GM12878 (cell line): ENCODE results near the gene FXYD4. TPM values are rescaled to one million over a fixed set of nuclear protein-coding genes. Genes with fewer than 3 reads are reported as not detected.

ENCODE experiments used
- ATF3 ChIP-seq: IDR thresholded peaks from 2 replicates; pipeline ENCODE4 v1.6.1; 2011; ENCODE audit warnings: low read depth, mild to moderate bottlenecking, low read length, moderate library complexity, borderline replicate concordance; ENCODE audit errors: extremely low read depth
- BCL3 ChIP-seq: IDR thresholded peaks from 2 replicates; pipeline ENCODE4 v1.6.1; 2011; ENCODE audit warnings: borderline replicate concordance, low read depth, mild to moderate bottlenecking, moderate library complexity, low read length; ENCODE audit not compliant: insufficient read depth, poor library complexity, severe bottlenecking
- CBX3 ChIP-seq: fragments of 200-600 bp; sonication (generic); IDR thresholded peaks from 2 replicates; pipeline ENCODE4 v1.6.1; 2016; ENCODE audit warnings: low read depth, borderline replicate concordance
- EP300 ChIP-seq, 2 experiments: fragments of 150-350 bp in 1 of 2; IDR thresholded peaks; 2 replicates each; pipeline ENCODE4 v1.6.1; 2011 to 2012; ENCODE audit warnings: low read depth in 2 of 2, low read length in 2 of 2, borderline replicate concordance in 1 of 2, improper control_type of control experiment in 1 of 2, inconsistent platforms in 1 of 2; ENCODE audit not compliant: control insufficient read depth in 1 of 2
- FOXM1 ChIP-seq: IDR thresholded peaks from 2 replicates; pipeline ENCODE4 v1.6.1; 2012; ENCODE audit warnings: low read depth, mild to moderate bottlenecking, inconsistent platforms, low read length, moderate library complexity
- MEF2B ChIP-seq: fragments of 450-650 bp; IDR thresholded peaks from 2 replicates; pipeline ENCODE4 v1.6.1; 2018; ENCODE audit warnings: mild to moderate bottlenecking, moderate library complexity; ENCODE audit not compliant: partially characterized antibody, poor library complexity, severe bottlenecking
- NFYA ChIP-seq: IDR thresholded peaks from 2 replicates; pipeline ENCODE4 v1.6.1; 2011; ENCODE audit warnings: low read depth, mild to moderate bottlenecking, low read length, improper control_type of control experiment, borderline replicate concordance
- NFYB ChIP-seq: IDR thresholded peaks from 2 replicates; pipeline ENCODE4 v1.6.1; 2011; ENCODE audit warnings: low read depth, mild to moderate bottlenecking, low read length, improper control_type of control experiment, moderate library complexity; ENCODE audit not compliant: insufficient read depth
- NR2F1 ChIP-seq: fragments of 450-650 bp; conservative IDR thresholded peaks from 2 replicates; pipeline ENCODE4 v1.6.1; 2017; ENCODE audit warnings: mild to moderate bottlenecking
- NRF1 ChIP-seq: conservative IDR thresholded peaks from 2 replicates; pipeline ENCODE4 v1.6.1; 2011; ENCODE audit warnings: mild to moderate bottlenecking, low read depth, low read length, improper control_type of control experiment
- PAX5 ChIP-seq: IDR thresholded peaks from 2 replicates; pipeline ENCODE4 v1.6.1; 2011; ENCODE audit warnings: low read depth, low read length, borderline replicate concordance
- POLR2A ChIP-seq: IDR thresholded peaks from 2 replicates; pipeline ENCODE4 v1.6.1; 2011; ENCODE audit warnings: low read depth, mild to moderate bottlenecking, low read length
- PRDM15 ChIP-seq: fragments of 450-650 bp; formaldehyde crosslinking; IDR thresholded peaks from 2 replicates; pipeline ENCODE4 v1.4.0; 2020; ENCODE audit warnings: mild to moderate bottlenecking, moderate library complexity
- RB1 ChIP-seq: fragments of 450-650 bp; formaldehyde crosslinking; IDR thresholded peaks from 2 replicates; pipeline ENCODE4 v1.6.1; 2017; ENCODE audit warnings: mild to moderate bottlenecking, borderline replicate concordance
- SIX5 ChIP-seq: IDR thresholded peaks from 2 replicates; pipeline ENCODE4 v1.6.1; 2011; ENCODE audit warnings: mild to moderate bottlenecking, low read depth, low read length, moderate library complexity; ENCODE audit not compliant: severe bottlenecking
- SREBF2 ChIP-seq: IDR thresholded peaks from 2 replicates; pipeline ENCODE4 v1.6.1; 2012; ENCODE audit warnings: mild to moderate bottlenecking, low read length
- TAF1 ChIP-seq: IDR thresholded peaks from 2 replicates; pipeline ENCODE4 v1.6.1; 2011; ENCODE audit warnings: mild to moderate bottlenecking, low read depth, low read length, borderline replicate concordance
- TBL1XR1 ChIP-seq: IDR thresholded peaks from 2 replicates; pipeline ENCODE4 v1.6.1; 2012; ENCODE audit warnings: low read depth, low read length, improper control_type of control experiment
- YBX1 ChIP-seq: fragments of 450-650 bp; IDR thresholded peaks from 2 replicates; pipeline ENCODE4 v1.6.1; 2016; ENCODE audit warnings: antibody characterized with exemption
- ZBTB11 ChIP-seq: fragments of 450-650 bp; formaldehyde crosslinking; IDR thresholded peaks from 2 replicates; pipeline ENCODE4 v1.5.0; 2022; ENCODE audit warnings: mild to moderate bottlenecking, missing genetic modification characterization
- ZNF24 ChIP-seq: fragments of 450-650 bp; IDR thresholded peaks from 2 replicates; pipeline ENCODE4 v1.6.1; 2017; ENCODE audit warnings: antibody characterized with exemption, mild to moderate bottlenecking
- ZNF274 ChIP-seq: IDR thresholded peaks from one replicate; pipeline ENCODE4 v1.8.0; 2011; ENCODE audit not compliant: insufficient read length, insufficient read depth
- polyA plus RNA-seq, 11 experiments: library from polyadenylated mRNA; depleted of rRNA in 4 of 11; unstranded in 6 of 11; stranded (reverse) in 5 of 11; fragments of >200 nt; fragmentation: Nextera tagmentation in 4 of 11; fragmentation: Illumina TruSeq in 1 of 11; extraction: Ambion mirVana in 4 of 11; extraction: Trizol in 1 of 11; gene quantifications; 1 replicate in 1 of 11; 2 replicates in 10 of 11; pipeline versions ENCODE4 v1.2.1 to v1.2.3, GENCODE V29; 2011 to 2016; ENCODE audit warnings: inconsistent platforms in 2 of 11, missing spikeins in 2 of 11, low read depth in 1 of 11
- total RNA-seq, 4 experiments: library from RNA; depleted of rRNA in 3 of 4; stranded (reverse); fragments of >200 nt in 3 of 4; fragmentation: Illumina TruSeq in 1 of 4; extraction: Trizol in 1 of 4; gene quantifications; 2 replicates each; pipeline versions ENCODE4 v1.2.1 to v1.2.3, GENCODE V29; 2013 to 2021

The FXYD4 gene
- total and polyA plus RNA-seq, 10 of the 15 experiments (the other 5 are each of a cell fraction or from before 2014, with no cell fraction given): not detected

DNA sequence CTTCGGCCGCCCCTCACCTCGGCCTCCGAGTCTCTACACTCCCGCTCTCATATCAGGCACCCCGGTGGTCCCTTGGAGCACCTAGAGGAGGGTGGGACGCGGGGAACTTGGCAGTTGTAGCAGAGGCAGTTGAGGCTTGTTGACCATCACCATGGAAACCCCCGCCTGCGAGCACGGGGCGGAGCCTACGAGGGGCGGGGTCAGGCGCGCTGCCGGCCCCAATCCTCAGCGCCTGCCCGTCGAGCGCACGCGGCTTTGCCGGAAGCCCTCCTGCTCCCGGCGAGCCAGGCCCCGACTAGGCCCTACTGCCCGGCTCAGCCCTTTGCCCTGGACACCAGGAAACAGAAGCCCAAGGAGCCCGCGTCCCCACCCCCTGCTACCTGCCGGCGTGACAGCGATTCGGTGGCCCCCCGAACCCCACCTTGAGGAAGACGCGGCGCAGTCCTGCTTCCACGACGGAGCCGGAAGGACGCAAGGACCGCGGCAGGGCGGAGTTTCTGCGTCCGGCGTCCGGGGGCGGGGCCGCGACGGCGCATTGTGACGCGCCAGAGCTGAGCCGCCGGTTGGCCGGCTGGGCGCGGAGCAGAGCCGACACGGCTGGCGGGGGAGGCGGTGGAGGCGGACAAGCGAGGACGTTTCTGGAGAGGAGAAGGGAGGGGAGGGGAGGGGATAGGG, 37.4 kb downstream of the FXYD4 start, which contains the start of gene HNRNPF (continued):
- TF ChIP-seq BCL3 (no peak), YBX1 (no peak), ZNF274 (no peak), POLR2A (peak; percentile 95), EP300 (IDR thresholded peaks at IDR 0.05; ENCODE audit: borderline replicate concordance in 1 of 2, control insufficient read depth in 1 of 2, low read depth in 2 of 2, low read length in 2 of 2) (no peak), TAF1 (peak; percentile 51; the same call in 1 of the 2 replicates), TBL1XR1 (0 out of 2 replicates have a peak, but pooled peaks have one; percentile 29), SREBF2 (no peak), NFYB (peak; percentile 56; the same call in 1 of the 2 replicates), NFYA (no peak), PRDM15 (CRISPR knock-in tag) (no peak), NR2F1 (peak; percentile 26; the same call in 1 of the 2 replicates), ATF3 (no peak), SIX5 (no peak), ZNF24 (no peak), NRF1 (no peak), PAX5 (no peak), ZBTB11 (no peak), FOXM1 (no peak), CBX3 (no peak), RB1 (0 out of 2 replicates have a peak, but pooled peaks have one; percentile 81), MEF2B (no peak)
